WTC11 (cell line): ENCODE data around the gene NELFCD. TPM values are rescaled to one million over a fixed set of nuclear protein-coding genes. Genes with fewer than 3 reads are reported as not detected.

Source experiments
- ATAC-seq: fragments of 200-7000 bp; cut with Tn5 transposase; 2 replicates; pipeline ENCODE4 v1.10.0; 2021; ENCODE audit warnings: mild to moderate bottlenecking, moderate library complexity
- CTCF ChIA-PET: fragments of 300-600 bp; sonication (Branson Sonifier 250); formaldehyde crosslinking; loops from one replicate; lab custom pipeline; 2021; ENCODE audit warnings: antibody characterized with exemption; lab: Charles Lee
- POLR2A ChIA-PET: fragments of 350-600 bp; sonication (Branson Sonifier 250); formaldehyde crosslinking; loops from one replicate; lab custom pipeline; 2021; ENCODE audit warnings: antibody characterized with exemption; lab: Charles Lee
- DNase-seq: peaks from one replicate; pipeline ENCODE4 v3.0.0; 2021; ENCODE audit warnings: low spot score
- H3K27ac Mint-ChIP-seq: 2 replicates; pipeline ENCODE4 v1.8.0; 2021; ENCODE audit warnings: mixed read lengths
- H3K27me3 Mint-ChIP-seq: 2 replicates; pipeline ENCODE4 v1.8.0; 2021; ENCODE audit warnings: low read depth, mild to moderate bottlenecking, moderate library complexity, mixed read lengths
- H3K36me3 Mint-ChIP-seq: 2 replicates; pipeline ENCODE4 v1.8.0; 2021; ENCODE audit warnings: mixed read lengths
- H3K4me1 Mint-ChIP-seq: 2 replicates; pipeline ENCODE4 v1.8.0; 2022; ENCODE audit warnings: mixed read lengths
- H3K4me3 Mint-ChIP-seq: 2 replicates; pipeline ENCODE4 v1.8.0; 2021; ENCODE audit warnings: mild to moderate bottlenecking, moderate library complexity, mixed read lengths
- H3K9me3 Mint-ChIP-seq: 2 replicates; pipeline ENCODE4 v1.8.0; 2021; ENCODE audit warnings: mixed read lengths
- CREB1 ChIP-seq: sonication (generic); formaldehyde crosslinking; IDR thresholded peaks from 2 replicates; pipeline ENCODE4 v1.8.0; 2023; ENCODE audit warnings: mild to moderate bottlenecking, missing genetic modification reagents
- CREM ChIP-seq: sonication (generic); formaldehyde crosslinking; IDR thresholded peaks from 2 replicates; pipeline ENCODE4 v1.8.1; 2022; ENCODE audit warnings: mild to moderate bottlenecking, missing genetic modification reagents, moderate library complexity
- ELF4 ChIP-seq: sonication (generic); formaldehyde crosslinking; IDR thresholded peaks from 2 replicates; pipeline ENCODE4 v1.8.1; 2022; ENCODE audit warnings: low read depth, mild to moderate bottlenecking, moderate library complexity, missing genetic modification reagents
- FOXK1 ChIP-seq: sonication (generic); formaldehyde crosslinking; IDR thresholded peaks from 2 replicates; pipeline ENCODE4 v1.8.0; 2022; ENCODE audit warnings: mild to moderate bottlenecking, moderate library complexity, missing genetic modification reagents
- GRHL2 ChIP-seq: fragments of 250-450 bp; sonication (Bioruptor Pico); IDR thresholded peaks from 2 replicates; pipeline ENCODE4 v1.8.0; 2022; ENCODE audit warnings: mild to moderate bottlenecking, moderate library complexity; ENCODE audit not compliant: insufficient replicate concordance, severe bottlenecking
- HMGXB4 ChIP-seq: sonication (generic); formaldehyde crosslinking; IDR thresholded peaks from 2 replicates; pipeline ENCODE4 v1.8.1; 2023; ENCODE audit warnings: mild to moderate bottlenecking, moderate library complexity, missing genetic modification reagents
- NFE2L1 ChIP-seq: sonication (generic); formaldehyde crosslinking; IDR thresholded peaks from 2 replicates; pipeline ENCODE4 v1.8.1; 2023; ENCODE audit warnings: missing genetic modification reagents
- RELA ChIP-seq: sonication (generic); formaldehyde crosslinking; IDR thresholded peaks from 2 replicates; pipeline ENCODE4 v1.8.1; 2022; ENCODE audit warnings: missing genetic modification reagents, mild to moderate bottlenecking, borderline replicate concordance
- RORB ChIP-seq: fragments of 250-450 bp; sonication (Bioruptor Pico); IDR thresholded peaks from 2 replicates; pipeline ENCODE4 v1.9.0; 2021; ENCODE audit warnings: mild to moderate bottlenecking
- SP1 ChIP-seq: sonication (generic); formaldehyde crosslinking; conservative IDR thresholded peaks from 2 replicates; pipeline ENCODE4 v1.8.1; 2022; ENCODE audit warnings: missing genetic modification reagents
- TEAD1 ChIP-seq: sonication (generic); formaldehyde crosslinking; IDR thresholded peaks from 2 replicates; pipeline ENCODE4 v1.8.0; 2022; ENCODE audit warnings: mild to moderate bottlenecking, missing genetic modification reagents
- USF2 ChIP-seq: sonication (generic); formaldehyde crosslinking; IDR thresholded peaks from 2 replicates; pipeline ENCODE4 v1.8.1; 2023; ENCODE audit warnings: mild to moderate bottlenecking, missing genetic modification reagents, moderate library complexity
- ZNF121 ChIP-seq: sonication (generic); formaldehyde crosslinking; IDR thresholded peaks from 2 replicates; pipeline ENCODE4 v1.8.0; 2023; ENCODE audit warnings: missing genetic modification reagents
- ZNF232 ChIP-seq: sonication (generic); formaldehyde crosslinking; IDR thresholded peaks from 2 replicates; pipeline ENCODE4 v1.8.0; 2022; ENCODE audit warnings: mild to moderate bottlenecking, missing genetic modification reagents
- ZNF263 ChIP-seq: sonication (generic); formaldehyde crosslinking; IDR thresholded peaks from 2 replicates; pipeline ENCODE4 v1.8.1; 2022; ENCODE audit warnings: low read depth, mild to moderate bottlenecking, moderate library complexity, missing genetic modification reagents
- ZNF281 ChIP-seq: sonication (generic); formaldehyde crosslinking; IDR thresholded peaks from 2 replicates; pipeline ENCODE4 v1.8.0; 2023; ENCODE audit warnings: mild to moderate bottlenecking, missing genetic modification reagents
- total RNA-seq: library from RNA; stranded (reverse); gene quantifications from 3 replicates; pipeline ENCODE4 v1.2.3, GENCODE V29; 2021
- TF ChIP-seq, protein P1 (sequence below): sonication (generic); formaldehyde crosslinking; IDR thresholded peaks from 2 replicates; pipeline ENCODE4 v1.8.0; 2022; ENCODE audit warnings: mild to moderate bottlenecking, missing genetic modification reagents
- TF ChIP-seq, protein P2 (sequence below): sonication (generic); formaldehyde crosslinking; conservative IDR thresholded peaks from 2 replicates; pipeline ENCODE4 v1.8.1; 2023; ENCODE audit warnings: mild to moderate bottlenecking, low read depth, missing genetic modification reagents, moderate library complexity
- TF ChIP-seq, protein P3 (sequence below): sonication (generic); formaldehyde crosslinking; IDR thresholded peaks from 2 replicates; pipeline ENCODE4 v1.8.1; 2022; ENCODE audit warnings: mild to moderate bottlenecking, moderate library complexity, missing genetic modification reagents
- TF ChIP-seq, protein P4 (sequence below): fragments of 250-450 bp; sonication (Bioruptor Pico); conservative IDR thresholded peaks from 2 replicates; pipeline ENCODE4 v1.9.0; 2021; ENCODE audit warnings: mild to moderate bottlenecking
- TF ChIP-seq, protein P5 (sequence below): sonication (generic); formaldehyde crosslinking; conservative IDR thresholded peaks from 2 replicates; pipeline ENCODE4 v1.8.1; 2022; ENCODE audit warnings: mild to moderate bottlenecking, missing genetic modification reagents
- TF ChIP-seq, protein P6 (sequence below): sonication (generic); formaldehyde crosslinking; IDR thresholded peaks from 2 replicates; pipeline ENCODE4 v1.8.1; 2023; ENCODE audit warnings: mild to moderate bottlenecking, missing genetic modification reagents

Gene NELFCD
- total RNA-seq, 1 experiment from 2014 or later, result 66.9 TPM

- CTCF ChIA-PET, result interaction anchor here (0.7 to 1.5 kb wide), 16 partner anchors 18 to 483 kb away, joined by 3 to 10 read pairs (median 3); no protein-coding TSS in a partner anchor
- peak within 1 kb of the TSS; percentile 88 for H3K27ac Mint-ChIP-seq
- ATAC-seq (peak; percentile 99), DNase-seq (peak; percentile 95)
- H3K9me3 Mint-ChIP-seq, result no peaks in the 10 kb centered on the region
- peak within 1 kb of the TSS; percentile 88 for H3K4me3 Mint-ChIP-seq
- peaks cover 28% of the 10 kb centered on the region for H3K4me1 Mint-ChIP-seq
- peaks cover 47% of the 10 kb centered on the region for H3K27me3 Mint-ChIP-seq
- POLR2A ChIA-PET, result interaction anchor here (0.6 to 1.2 kb wide), 6 partner anchors 9 to 483 kb away, joined by 3 to 5 read pairs (median 4); partner anchors contain the start of gene PRELID3B
- peaks cover 71% of the 10 kb centered on the region for H3K36me3 Mint-ChIP-seq
- TF ChIP-seq, protein P1, sequence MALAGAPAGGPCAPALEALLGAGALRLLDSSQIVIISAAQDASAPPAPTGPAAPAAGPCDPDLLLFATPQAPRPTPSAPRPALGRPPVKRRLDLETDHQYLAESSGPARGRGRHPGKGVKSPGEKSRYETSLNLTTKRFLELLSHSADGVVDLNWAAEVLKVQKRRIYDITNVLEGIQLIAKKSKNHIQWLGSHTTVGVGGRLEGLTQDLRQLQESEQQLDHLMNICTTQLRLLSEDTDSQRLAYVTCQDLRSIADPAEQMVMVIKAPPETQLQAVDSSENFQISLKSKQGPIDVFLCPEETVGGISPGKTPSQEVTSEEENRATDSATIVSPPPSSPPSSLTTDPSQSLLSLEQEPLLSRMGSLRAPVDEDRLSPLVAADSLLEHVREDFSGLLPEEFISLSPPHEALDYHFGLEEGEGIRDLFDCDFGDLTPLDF (CRISPR knock-in tag), result 0 out of 2 replicates have a peak, but pooled peaks have one; percentile 32
- peak; percentile 76 for TF ChIP-seq FOXK1 (CRISPR knock-in tag)
- TF ChIP-seq, protein P2, sequence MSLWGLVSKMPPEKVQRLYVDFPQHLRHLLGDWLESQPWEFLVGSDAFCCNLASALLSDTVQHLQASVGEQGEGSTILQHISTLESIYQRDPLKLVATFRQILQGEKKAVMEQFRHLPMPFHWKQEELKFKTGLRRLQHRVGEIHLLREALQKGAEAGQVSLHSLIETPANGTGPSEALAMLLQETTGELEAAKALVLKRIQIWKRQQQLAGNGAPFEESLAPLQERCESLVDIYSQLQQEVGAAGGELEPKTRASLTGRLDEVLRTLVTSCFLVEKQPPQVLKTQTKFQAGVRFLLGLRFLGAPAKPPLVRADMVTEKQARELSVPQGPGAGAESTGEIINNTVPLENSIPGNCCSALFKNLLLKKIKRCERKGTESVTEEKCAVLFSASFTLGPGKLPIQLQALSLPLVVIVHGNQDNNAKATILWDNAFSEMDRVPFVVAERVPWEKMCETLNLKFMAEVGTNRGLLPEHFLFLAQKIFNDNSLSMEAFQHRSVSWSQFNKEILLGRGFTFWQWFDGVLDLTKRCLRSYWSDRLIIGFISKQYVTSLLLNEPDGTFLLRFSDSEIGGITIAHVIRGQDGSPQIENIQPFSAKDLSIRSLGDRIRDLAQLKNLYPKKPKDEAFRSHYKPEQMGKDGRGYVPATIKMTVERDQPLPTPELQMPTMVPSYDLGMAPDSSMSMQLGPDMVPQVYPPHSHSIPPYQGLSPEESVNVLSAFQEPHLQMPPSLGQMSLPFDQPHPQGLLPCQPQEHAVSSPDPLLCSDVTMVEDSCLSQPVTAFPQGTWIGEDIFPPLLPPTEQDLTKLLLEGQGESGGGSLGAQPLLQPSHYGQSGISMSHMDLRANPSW, result no peak
- TF ChIP-seq CREM (CRISPR knock-in tag), result peak; percentile 56; the same call in 1 of the 2 replicates
- TF ChIP-seq, protein P3, sequence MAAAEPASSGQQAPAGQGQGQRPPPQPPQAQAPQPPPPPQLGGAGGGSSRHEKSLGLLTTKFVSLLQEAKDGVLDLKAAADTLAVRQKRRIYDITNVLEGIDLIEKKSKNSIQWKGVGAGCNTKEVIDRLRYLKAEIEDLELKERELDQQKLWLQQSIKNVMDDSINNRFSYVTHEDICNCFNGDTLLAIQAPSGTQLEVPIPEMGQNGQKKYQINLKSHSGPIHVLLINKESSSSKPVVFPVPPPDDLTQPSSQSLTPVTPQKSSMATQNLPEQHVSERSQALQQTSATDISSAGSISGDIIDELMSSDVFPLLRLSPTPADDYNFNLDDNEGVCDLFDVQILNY (CRISPR knock-in tag), result peak; percentile 60; the same call in 1 of the 2 replicates
- TF ChIP-seq, protein P4, sequence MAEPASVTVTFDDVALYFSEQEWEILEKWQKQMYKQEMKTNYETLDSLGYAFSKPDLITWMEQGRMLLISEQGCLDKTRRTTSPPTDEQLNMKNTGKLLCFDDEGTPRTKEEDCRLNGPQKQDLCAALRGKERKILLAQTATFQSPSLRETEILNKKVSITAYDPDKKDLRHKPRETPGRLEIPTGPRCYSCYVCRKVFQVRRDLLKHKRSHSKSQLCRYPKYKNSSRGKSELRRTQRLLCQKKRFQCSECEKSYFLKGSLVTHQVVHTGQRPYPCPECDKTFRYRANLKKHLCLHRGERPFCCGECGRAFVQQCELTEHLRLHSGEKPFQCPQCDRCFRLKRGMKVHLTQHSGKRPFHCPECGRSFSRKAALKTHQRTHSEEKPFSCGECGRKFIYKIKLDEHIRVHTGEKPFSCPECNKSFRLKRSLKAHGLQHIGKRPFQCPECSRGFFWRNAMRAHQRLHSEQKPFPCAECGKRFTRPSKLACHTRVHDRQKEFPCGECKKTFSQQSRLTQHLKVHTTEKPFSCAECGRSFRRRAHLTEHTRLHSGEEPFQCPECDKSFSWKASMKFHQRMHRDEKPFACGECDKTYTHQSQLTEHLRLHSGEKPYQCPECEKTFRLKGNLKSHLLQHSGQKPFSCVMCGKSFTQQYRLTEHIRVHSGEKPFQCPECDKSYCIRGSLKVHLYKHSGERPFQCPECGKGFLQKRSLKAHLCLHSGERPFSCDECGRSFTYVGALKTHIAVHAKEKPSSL (CRISPR knock-in tag), result no peak
- no peak for TF ChIP-seq ZNF232 (CRISPR knock-in tag)
- TF ChIP-seq HMGXB4, result peak; percentile 71; the same call in 1 of the 2 replicates
- TF ChIP-seq, protein P5, sequence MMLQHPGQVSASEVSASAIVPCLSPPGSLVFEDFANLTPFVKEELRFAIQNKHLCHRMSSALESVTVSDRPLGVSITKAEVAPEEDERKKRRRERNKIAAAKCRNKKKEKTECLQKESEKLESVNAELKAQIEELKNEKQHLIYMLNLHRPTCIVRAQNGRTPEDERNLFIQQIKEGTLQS (CRISPR knock-in tag), result no peak
- TF ChIP-seq USF2 (CRISPR knock-in tag), result no peak
- TF ChIP-seq, protein P6, sequence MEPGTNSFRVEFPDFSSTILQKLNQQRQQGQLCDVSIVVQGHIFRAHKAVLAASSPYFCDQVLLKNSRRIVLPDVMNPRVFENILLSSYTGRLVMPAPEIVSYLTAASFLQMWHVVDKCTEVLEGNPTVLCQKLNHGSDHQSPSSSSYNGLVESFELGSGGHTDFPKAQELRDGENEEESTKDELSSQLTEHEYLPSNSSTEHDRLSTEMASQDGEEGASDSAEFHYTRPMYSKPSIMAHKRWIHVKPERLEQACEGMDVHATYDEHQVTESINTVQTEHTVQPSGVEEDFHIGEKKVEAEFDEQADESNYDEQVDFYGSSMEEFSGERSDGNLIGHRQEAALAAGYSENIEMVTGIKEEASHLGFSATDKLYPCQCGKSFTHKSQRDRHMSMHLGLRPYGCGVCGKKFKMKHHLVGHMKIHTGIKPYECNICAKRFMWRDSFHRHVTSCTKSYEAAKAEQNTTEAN (CRISPR knock-in tag), result no peak
- no peak for TF ChIP-seq RELA (CRISPR knock-in tag)
- TF ChIP-seq ELF4 (CRISPR knock-in tag), result no peak
- no peak for TF ChIP-seq ZNF121 (CRISPR knock-in tag)
- TF ChIP-seq ZNF281, result no peak
- TF ChIP-seq SP1, result peak; percentile 97
- TF ChIP-seq TEAD1 (CRISPR knock-in tag), result 0 out of 2 replicates have a peak, but pooled peaks have one; percentile 16
- no peak for TF ChIP-seq ZNF263 (CRISPR knock-in tag)
- no peak for TF ChIP-seq RORB (CRISPR knock-in tag)
- peak; percentile 71; the same call in 1 of the 2 replicates for TF ChIP-seq NFE2L1 (CRISPR knock-in tag)
- TF ChIP-seq CREB1 (CRISPR knock-in tag), result 0 out of 2 replicates have a peak, but pooled peaks have one; percentile 68
- TF ChIP-seq GRHL2 (CRISPR knock-in tag), result no peak
Observed at GRCh38 chr20:59032023-59032712, 51.1 kb downstream of the NELFCD start, which contains the start of gene ATP5F1E. ATP5F1E (minus strand) TSS chr20:59032335; CDS start chr20:59032251, 84 bp downstream.
